Measurements from ENCODE around the gene WNT10A. TPM values are rescaled to one million over a fixed set of nuclear protein-coding genes. Genes with fewer than 3 reads are reported as not detected.
A peak's percentile ranks its signal among the peaks of the same experiment; 100 is the strongest.

WNT10A gene
- total RNA-seq, 1 donor from 2014 or later: 2.5 TPM

- Mint-ChIP-seq H3K27me3 (ENCODE audit: low read depth, unreplicated experiment) (peaks cover 63% of the 10 kb centered on the region), H3K36me3 (ENCODE audit: low read depth, unreplicated experiment) (no peaks in the 10 kb centered on the region), H3K4me3 (ENCODE audit: unreplicated experiment) (no peak overlapping the region), H3K4me1 (ENCODE audit: low read depth, unreplicated experiment) (peaks cover 25% of the 10 kb centered on the region), H3K9me3 (ENCODE audit: unreplicated experiment) (peaks cover 6% of the 10 kb centered on the region), H3K27ac (ENCODE audit: unreplicated experiment) (no peak overlapping the region)
- Histone ChIP-seq H3K4me2 (ENCODE audit: low read length) (no peak overlapping the region), H4K20me1 (ENCODE audit: insufficient read depth, low read length) (no peaks in the 10 kb centered on the region), H3K9me3 (ENCODE audit: insufficient read depth, low read depth, low read length) (no peaks in the 10 kb centered on the region), H3K27me3 (ENCODE audit: insufficient read depth, low read length) (peaks cover 85% of the 10 kb centered on the region), H2AFZ (ENCODE audit: low read depth, low read length) (no peak overlapping the region), H3K4me3 (ENCODE audit: insufficient read depth, low read depth, low read length) (no peak overlapping the region), H3K4me1 (ENCODE audit: insufficient read depth, low read length) (peaks cover 27% of the 10 kb centered on the region), H3K27ac (ENCODE audit: low read depth, low read length) (no peak overlapping the region), H3K36me3 (ENCODE audit: insufficient read depth, low read length) (no peaks in the 10 kb centered on the region), H3K9ac (ENCODE audit: low read length) (no peak overlapping the region), H3K79me2 (ENCODE audit: insufficient read depth, low read length) (no peaks in the 10 kb centered on the region)
- DNase-seq (ENCODE audit: low read depth) (no peak), FAIRE-seq (no peak)
- TF ChIP-seq EZH2 (IDR thresholded peaks at IDR 0.05; ENCODE audit: insufficient read depth, low read length): no peak
- no peak for TF ChIP-seq CTCF (IDR thresholded peaks at IDR 0.05; ENCODE audit: insufficient read depth, low read depth, low read length)
These were observed 14.7 kb downstream of the WNT10A start for GRCh38 chr2:218895326-218895725.

- peaks cover 27% of the 10 kb centered on the region for H3K4me1 ChIP-seq (ENCODE audit: insufficient read depth, low read length)
- H3K27me3 ChIP-seq (ENCODE audit: insufficient read depth, low read length): peaks cover 85% of the 10 kb centered on the region
- H3K9me3 ChIP-seq (ENCODE audit: insufficient read depth, low read depth, low read length): no peaks in the 10 kb centered on the region
- DNase-seq (ENCODE audit: low read depth) (no peak), FAIRE-seq (no peak)
- H3K4me2 ChIP-seq (ENCODE audit: low read length): peak overlapping the region; percentile 81
- H2AFZ ChIP-seq (ENCODE audit: low read depth, low read length): no peak overlapping the region
- Mint-ChIP-seq H3K36me3 (ENCODE audit: low read depth, unreplicated experiment) (no peaks in the 10 kb centered on the region), H3K27ac (ENCODE audit: unreplicated experiment) (no peak overlapping the region), H3K4me3 (ENCODE audit: unreplicated experiment) (peak overlapping the region; percentile 41), H3K9me3 (ENCODE audit: unreplicated experiment) (peaks cover 6% of the 10 kb centered on the region), H3K27me3 (ENCODE audit: low read depth, unreplicated experiment) (peaks cover 63% of the 10 kb centered on the region), H3K4me1 (ENCODE audit: low read depth, unreplicated experiment) (peaks cover 25% of the 10 kb centered on the region)
- H3K9ac ChIP-seq (ENCODE audit: low read length): no peak overlapping the region
- no peaks in the 10 kb centered on the region for H3K79me2 ChIP-seq (ENCODE audit: insufficient read depth, low read length)
- H3K27ac ChIP-seq (ENCODE audit: low read depth, low read length): no peak overlapping the region
- TF ChIP-seq CTCF (IDR thresholded peaks at IDR 0.05; ENCODE audit: insufficient read depth, low read depth, low read length) (no peak), EZH2 (IDR thresholded peaks at IDR 0.05; ENCODE audit: insufficient read depth, low read length) (no peak)
- H3K36me3 ChIP-seq (ENCODE audit: insufficient read depth, low read length): no peaks in the 10 kb centered on the region
- H4K20me1 ChIP-seq (ENCODE audit: insufficient read depth, low read length): no peaks in the 10 kb centered on the region
- H3K4me3 ChIP-seq (ENCODE audit: insufficient read depth, low read depth, low read length): no peak overlapping the region
These were observed 15.3 kb downstream of the WNT10A start for GRCh38 chr2:218895759-218896500.
